HG03135 (cell line): Measurements from ENCODE around the gene CCDC144A.
"Not testable (repeated sequence)": the region's sequence is repeated elsewhere in the genome, so short reads cannot be mapped to it uniquely, and the experiment has no call there.

Source experiments
- ATAC-seq: cut with Tn5 transposase; IDR thresholded peaks from one replicate; pipeline ENCODE4 v1.9.1; 2021; ENCODE audit warnings: mild to moderate bottlenecking, moderate library complexity; ENCODE audit not compliant: unreplicated experiment

CCDC144A gene, protein sequence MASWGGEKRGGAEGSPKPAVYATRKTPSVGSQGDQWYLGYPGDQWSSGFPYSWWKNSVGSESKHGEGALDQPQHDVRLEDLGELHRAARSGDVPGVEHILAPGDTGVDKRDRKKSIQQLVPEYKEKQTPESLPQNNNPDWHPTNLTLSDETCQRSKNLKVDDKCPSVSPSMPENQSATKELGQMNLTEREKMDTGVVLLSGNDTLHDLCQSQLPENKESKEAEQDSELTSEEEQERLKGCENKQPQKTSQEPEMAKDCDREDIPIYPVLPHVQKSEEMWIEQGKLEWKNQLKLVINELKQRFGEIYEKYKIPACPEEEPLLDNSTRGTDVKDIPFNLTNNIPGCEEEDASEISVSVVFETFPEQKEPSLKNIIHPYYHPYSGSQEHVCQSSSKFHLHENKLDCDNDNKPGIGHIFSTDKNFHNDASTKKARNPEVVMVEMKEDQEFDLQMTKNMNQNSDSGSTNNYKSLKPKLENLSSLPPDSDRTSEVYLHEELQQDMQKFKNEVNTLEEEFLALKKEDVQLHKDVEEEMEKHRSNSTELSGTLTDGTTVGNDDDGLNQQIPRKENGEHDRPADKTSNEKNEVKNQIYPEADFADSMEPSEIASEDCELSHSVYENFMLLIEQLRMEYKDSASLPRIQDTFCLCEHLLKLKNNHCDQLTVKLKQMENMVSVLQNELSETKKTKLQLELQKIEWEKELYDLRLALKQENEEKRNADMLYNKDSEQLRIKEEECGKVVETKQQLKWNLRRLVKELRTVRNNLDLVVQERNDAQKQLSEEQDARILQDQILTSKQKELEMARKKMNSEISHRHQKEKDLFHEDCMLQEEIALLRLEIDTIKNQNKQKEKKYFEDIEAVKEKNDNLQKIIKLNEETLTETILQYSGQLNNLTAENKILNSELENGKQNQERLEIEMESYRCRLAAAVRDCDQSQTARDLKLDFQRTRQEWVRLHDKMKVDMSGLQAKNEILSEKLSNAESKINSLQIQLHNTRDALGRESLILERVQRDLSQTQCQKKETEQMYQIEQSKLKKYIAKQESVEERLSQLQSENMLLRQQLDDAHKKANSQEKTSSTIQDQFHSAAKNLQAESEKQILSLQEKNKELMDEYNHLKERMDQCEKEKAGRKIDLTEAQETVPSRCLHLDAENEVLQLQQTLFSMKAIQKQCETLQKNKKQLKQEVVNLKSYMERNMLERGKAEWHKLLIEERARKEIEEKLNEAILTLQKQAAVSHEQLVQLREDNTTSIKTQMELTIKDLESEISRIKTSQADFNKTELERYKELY (N-terminal part only)

DNA sequence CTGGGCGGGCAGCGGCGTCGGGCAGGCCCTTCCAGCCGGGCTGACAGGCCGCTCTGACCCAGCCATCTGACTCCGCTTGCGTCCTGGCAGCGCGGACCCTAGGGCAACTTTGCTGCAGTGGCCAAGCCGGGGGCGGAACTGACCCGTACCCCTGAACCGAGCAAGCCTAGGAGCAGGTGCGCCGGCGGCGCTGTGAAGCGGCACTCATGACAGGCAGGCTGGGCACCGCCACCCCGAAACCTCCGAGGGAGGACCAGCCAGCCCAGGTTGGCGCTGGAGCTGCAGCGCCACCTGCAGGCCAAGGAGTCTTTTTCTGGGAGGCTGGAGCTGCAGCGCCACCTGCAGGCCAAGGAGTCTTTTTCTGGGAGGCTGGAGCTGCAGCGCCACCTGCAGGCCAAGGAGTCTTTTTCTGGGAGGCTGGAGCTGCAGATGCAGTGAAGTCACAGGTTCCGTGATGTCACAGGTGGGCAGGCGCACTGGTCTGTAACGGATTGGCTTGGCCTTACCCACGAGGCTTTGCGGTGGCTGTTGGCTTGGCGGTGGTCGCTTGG is at the start of gene CCDC144A:
Gene CCDC144A (plus strand): TSS at position 511 of the 551 bp plus-strand sequence. CDS start 160 bp downstream, outside the sequence.
- not testable (repeated sequence) for ATAC-seq

DNA sequence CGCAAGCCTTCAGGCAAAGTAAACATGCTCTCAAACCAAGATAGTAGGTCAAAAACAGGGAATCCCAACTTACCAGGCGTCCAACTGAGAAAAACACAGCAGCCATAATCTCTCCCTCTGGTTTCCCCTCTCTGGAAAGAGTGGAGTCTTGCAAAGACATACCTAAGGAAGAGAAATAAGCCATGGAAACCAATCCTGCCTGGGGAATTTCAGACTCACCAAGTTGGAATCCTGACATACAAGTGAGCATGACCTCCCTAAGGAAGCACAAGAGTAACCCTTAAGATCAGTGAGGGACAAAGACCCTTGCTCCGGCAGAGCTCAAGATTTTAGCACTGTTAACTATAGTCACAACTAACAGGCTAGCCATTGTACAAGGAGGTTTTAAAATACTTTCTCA is 40.5 kb upstream of the CCDC144A start:
- ATAC-seq: no peak

DNA sequence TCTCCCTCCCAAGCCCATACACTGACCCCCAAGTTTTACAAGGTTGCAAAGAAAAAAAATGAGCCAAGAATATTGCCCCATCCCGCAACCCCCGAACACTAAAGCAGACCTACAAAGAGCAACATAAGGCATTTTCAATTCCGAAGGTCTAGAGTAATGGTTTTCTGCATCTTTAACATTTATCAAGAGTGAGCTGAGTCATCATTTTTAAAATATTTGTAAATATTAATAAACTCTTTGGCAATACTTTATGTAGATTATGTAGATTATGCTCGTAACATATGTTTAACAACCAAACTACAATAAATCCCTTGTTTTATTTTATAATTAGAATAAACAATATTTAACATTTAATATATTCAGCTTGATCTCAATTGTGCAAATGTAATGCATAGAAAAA is 37.8 kb upstream of the CCDC144A start:
- ATAC-seq: no peak

DNA sequence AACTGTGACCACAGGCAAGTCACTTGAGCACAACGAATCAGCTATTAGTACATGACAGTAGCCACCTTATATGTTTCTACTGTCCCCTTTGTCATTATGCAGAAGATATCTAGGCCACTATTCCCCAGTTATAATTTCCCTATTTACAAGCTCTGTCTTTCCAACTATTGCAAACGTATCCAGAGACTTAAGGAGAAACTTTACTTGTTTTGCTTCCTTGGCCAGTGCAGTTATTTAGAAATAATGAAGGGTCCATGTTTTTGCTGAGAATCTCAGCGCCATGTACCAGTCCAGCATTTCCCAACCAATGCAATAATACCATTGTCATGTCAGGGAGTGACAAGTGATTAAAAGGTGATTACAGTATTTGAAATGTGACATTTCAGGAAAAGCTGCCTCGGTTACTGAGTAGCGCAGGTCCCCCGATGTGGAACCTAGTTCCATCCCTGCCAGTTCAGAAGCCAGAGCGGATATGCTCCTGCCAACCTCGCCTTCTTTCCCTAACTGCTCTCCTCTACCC is 37.1 kb upstream of the CCDC144A start:
- peak; percentile 14 for ATAC-seq

DNA sequence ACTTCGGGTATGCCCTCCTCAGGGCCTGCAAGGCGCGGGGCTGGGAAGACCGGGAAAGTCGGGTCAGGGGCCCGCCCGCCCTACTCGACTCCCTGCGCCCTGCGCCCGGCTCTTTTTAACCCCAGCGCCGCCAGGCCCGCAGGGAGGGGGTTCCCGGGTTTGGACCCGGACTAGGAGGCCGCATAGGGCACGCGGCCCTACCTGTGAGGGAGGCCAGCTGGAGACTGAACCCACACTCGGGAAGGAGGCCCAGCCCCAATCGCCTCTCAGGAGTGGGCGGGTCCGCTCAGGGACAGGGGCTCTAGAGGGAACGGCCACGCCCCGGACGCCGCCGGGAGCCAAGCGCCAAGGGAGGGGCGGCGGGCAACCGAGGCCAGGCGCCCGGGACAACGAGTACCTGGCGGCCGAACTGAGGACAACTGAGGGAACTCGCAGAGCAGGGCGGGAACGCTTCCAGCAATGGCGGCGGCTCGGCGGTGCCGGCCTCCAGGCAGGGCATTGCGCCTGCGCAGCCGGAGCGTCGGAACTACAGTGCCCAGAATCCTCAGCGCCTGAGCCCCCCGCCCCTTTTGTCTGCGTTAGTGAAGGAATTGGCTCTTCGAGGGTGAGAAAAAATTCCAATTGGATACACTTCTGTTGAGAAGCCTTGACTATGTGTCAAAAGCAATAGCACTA is 36.5 kb upstream of the CCDC144A start, which contains the start of gene ZNF624:
Gene ZNF624 (minus strand): TSS at position 484 of the 675 bp plus-strand sequence.
- peak; percentile 95 for ATAC-seq

DNA sequence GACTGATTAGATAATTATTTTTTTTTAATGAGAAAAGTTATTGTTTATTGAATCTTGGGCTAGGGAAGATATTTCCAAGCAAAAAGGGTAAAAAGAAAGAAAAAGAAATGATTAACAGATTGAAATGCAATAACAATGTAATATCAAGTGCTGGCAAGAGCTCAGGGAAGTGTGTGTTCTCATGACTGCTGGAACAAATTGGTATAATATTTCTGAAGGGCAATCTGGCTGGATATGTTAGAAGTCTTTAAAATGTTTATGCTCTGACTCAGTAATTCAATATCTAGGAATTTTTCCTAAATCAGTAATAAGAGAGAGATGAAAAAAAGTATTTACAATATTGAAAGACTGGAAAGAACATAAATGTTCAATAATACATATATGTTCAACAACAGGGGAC is 28.8 kb upstream of the CCDC144A start:
- ATAC-seq: no peak

DNA sequence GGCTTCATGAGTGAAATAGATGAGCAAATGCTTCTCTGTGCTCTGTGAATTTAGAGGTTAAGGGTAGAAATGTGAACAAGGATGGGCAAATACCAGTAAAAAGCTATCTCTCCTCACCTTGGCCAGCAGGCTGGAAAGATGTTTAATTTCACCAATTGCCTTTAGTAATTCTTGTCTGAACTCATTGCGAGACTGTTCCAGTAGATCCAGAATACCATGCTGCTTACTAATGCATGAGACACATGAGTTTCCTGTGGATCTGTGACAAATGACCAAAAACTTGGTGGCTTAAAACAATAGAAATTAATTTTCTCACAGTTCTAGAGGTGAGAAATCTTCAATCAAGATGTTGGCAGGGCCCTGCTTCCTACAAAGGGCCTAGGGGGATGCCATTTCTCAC is 27.1 kb upstream of the CCDC144A start:
- ATAC-seq: no peak

DNA sequence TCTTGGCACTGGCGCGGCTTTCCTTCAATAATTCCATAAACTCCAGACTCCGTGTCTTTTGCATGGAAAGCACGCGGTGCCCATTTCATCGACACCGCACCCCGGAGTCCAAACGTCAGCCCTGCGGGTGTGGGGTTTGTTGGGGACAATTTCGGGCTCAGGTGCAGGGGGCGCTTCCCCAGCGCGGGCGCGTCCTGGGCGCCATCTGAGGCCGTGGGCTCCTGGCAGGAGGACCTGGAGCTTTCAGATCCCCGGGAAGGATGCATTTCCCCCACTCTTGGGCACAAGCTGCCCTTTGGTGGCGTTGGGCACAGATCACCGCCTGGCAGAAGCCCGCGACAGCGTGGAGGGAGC is 23.5 kb upstream of the CCDC144A start:
- not testable (repeated sequence) for ATAC-seq

DNA sequence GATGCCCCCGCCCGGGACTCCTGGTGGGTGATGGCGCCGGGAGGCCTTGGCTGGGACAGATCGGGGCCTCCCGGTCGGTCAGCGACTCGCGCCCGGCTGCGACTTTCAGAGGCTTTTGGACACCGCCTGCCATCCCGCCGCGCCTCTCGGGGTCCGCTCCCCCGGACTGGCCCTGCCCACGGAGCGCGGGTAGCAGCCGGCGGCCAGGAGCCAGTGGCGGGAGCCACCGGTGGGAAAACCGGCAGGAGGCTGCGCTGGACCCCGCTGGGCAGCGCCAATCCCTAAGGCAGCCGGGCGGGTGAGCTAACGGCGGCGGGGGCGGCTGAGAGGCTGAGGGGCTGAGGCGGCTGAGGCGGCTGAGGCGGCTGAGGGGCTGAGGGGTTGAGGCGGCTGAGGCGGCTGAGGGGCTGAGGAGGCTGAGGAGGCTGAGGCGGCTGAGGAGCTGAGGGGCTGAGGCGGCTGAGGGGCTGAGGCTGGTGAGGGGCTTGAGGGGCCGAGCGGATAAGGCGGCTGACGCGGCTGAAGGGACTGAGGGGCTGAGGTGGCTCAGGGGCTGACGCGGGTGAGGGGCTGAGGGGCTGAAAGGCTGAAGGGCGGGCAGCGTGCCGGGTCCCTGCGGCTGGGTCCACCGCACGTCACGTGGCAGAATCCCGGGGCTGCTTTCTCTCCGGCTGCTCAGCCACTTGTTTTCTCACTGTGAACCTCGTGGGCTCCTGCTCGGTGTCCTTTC is 23.0 kb upstream of the CCDC144A start:
- ATAC-seq: not testable (repeated sequence)

DNA sequence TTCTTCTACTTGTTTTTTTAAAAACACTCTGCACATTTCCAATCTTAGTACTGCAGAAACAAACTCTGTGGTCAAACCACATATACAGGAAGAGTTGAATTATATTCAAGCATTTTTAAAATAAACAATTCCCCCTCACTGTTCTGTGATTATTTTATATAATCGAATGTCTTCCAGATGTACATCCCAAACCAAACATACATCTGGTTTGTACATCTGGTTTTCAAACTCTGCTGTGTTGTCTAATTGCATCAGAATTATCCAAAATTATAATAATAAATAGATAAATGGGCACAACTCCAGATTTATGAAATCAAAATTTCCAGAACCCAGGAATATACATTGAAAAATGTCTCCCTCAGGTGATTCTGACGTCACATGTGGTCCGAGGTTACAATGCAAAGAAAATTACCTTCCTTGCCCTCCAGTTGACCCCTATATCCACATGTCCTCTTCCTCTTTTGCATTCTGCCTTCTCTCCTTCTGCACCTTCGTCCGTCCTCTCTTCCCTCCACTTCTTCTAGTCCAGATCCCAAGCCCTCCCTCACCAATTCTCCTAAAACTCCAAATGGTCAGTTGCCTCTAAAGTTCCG is 13.3 kb upstream of the CCDC144A start:
- no peak for ATAC-seq

DNA sequence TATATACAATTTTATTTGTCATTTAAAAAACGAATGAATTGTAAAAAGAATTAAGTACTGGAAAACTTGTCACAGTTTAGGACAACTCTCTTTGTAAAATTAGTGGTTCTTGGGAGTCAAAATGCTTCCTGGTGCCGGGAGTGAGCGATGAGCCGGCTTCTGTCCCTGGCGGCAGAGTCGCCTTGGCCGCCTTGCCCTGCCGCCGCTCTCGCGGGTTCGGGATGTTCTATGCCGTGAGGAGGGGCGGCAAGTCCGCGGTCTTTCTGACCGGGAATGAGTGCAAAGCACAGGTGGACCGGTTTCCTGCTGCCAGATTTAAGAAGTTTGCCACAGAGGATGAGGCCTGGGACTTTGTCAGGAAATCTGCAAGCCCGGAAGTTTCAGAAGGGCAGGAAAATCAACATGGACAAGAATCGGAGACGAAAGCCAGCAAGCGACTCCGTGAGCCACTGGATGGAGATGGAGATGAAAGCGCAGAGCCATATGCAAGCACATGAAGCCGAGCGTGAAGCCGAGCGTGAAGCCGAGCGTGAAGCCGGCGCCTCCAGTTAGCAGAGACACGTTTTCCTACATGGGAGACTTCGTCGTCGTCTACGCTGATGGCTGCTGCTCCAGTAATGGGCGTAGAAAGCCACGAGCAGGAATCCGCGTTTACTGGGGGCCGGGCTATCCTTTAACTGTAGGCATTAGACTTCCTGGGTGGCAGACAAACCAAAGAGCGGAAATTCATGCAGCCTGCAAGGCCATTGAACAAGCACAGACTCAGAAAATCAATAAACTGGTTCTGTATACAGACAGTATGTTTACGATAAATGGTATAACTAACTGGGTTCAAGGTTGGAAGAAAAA is 6.5 kb upstream of the CCDC144A start:
- ATAC-seq: not testable (repeated sequence)

DNA sequence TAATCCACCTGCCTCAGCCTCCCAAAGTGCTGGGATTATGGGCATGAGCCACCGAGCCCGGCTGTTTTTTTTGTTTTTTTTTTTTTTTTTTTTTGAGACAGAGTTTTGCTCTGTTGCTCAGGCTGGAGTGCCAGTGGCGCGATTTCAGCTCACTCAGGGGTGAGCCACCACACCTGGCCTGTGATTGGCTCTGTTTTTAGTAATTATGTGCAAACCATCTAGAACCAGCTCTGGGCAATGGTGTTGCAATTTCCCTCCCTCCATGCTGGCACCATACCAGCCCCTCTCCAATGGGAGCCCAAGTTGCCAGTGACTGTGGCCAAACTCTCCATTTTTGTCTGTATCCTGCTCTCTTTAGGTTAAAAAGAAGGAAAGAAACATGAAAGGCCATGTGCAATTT is 4.0 kb upstream of the CCDC144A start:
- not testable (repeated sequence) for ATAC-seq

DNA sequence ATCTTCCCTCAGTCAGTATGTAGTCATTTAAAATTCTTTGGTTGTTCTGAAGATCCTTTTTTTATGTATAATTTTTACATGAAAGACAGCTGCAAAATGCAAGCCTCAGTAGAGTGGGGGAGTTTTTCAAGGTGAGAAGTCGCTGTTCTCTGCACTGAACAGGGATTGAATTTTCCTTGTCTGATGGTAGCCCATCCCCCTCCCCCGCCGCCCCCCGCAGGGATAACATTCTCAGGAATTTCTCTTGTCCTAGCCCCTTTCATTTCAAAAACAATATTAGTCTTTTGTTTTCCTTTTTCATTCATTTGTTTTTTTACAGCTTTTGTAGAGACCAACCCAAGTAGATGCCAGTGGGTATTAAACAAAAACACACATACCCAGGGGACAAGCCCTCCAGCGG is 2.9 kb upstream of the CCDC144A start:
- not testable (repeated sequence) for ATAC-seq

DNA sequence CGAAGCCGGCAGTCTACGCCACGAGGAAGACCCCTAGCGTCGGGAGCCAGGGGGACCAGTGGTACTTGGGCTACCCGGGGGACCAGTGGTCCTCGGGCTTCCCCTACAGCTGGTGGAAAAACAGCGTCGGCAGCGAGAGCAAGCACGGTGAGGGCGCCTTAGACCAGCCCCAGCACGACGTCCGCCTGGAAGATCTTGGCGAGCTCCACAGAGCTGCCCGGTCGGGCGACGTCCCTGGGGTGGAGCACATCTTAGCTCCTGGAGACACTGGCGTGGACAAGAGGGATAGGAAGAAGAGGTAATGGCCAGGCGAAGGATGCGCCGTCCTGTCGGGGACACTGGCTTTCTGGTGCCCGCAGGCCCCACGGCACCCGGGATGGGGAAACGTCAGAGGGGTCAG is 406 bp downstream of the CCDC144A start:
- not testable (repeated sequence) for ATAC-seq

DNA sequence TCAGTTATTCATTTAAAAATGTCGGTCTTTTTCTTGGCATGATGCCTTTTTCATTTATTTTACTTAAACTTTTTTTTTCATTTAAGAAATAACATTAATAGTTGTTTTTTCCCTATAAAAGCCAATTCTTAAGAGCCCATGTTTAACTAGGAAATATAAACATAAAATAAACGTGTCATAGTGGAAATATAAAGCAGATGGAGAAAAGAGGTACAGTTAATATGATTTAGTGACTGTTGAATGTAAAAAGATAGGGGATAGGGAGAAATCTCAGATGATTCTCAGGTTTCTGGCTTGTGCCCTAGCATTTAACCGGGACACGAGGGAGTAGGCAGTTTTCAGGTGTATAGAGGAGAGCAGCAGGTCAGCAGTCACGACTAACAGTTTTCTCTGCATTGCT is 7.6 kb downstream of the CCDC144A start:
- not testable (repeated sequence) for ATAC-seq

DNA sequence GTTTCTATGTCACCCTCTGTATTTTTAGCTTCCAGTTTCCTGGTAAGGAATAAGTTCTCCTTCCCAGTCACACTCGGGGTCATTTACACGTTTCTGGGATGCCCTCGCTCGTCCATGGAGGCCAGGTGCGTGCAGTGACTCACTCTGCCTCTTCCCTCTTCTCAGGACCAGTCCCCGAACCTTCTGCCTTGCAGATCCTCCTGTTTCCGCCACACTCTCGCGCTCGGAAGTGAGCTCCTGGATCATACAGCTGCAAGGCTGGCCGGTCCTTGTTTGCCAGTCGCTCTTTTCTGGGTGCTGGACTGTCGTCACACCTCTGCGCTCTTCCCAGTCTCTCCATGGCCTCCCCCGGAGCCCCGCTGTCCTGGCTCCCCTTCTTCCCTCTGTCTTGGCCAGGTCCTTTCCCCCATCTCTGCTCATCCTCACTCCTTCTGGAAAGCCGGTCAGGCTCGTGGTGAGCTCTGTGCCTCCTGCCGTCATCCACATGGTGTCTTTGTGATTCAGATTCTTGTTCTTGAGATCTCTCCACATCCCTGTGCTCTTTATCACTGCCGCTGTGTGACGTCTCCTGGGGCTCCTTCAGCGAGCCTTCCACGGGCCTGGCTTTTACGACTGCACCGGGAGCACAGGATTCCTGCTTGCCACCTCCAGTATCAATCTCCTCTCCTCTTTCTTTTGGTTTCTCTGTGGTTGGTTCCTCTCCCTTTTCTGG is 55.6 kb downstream of the CCDC144A start:
- ATAC-seq: not testable (repeated sequence)

DNA sequence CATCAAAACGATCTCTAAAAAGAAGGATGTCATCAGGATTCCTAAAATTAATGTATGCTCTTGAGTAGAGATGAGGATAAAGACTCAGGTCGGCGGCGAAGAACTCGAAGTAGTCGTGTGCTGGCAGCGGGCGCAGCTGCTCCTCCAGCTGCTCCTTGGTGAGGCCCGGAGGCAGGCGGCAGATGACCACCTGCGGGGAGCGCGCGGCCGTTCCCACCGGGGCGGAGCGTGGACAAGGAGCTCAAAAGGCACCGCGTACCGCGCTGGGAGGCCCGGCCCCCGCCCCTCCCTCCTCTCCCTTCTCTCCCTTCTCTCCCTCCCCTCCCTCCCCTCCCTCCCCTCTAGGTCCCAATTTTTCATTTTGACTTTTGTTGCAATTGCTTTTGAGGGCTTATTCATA is 56.5 kb downstream of the CCDC144A start:
- not testable (repeated sequence) for ATAC-seq
